PFSK-1 (cell line): ENCODE results near the gene SDCCAG8.

Experiments
- FOXP2 ChIP-seq: optimal IDR thresholded peaks from 2 replicates; pipeline ENCODE3; 2011; ENCODE audit warnings: borderline replicate concordance, control low read depth, inconsistent platforms; ENCODE audit not compliant: insufficient read depth; ENCODE audit errors: extremely low read length, extremely low read depth
- POLR2AphosphoS5 ChIP-seq: IDR thresholded peaks from 2 replicates; pipeline ENCODE4 v1.6.1; 2012; ENCODE audit warnings: low read depth, mild to moderate bottlenecking, control low read depth, low read length, moderate library complexity
- REST ChIP-seq, 2 experiments: IDR thresholded peaks; 2 replicates each; pipeline versions ENCODE4 v1.6.1 to v1.8.0; 2011 to 2012; ENCODE audit warnings: low read depth in 2 of 2, low read length in 2 of 2, control low read depth in 1 of 2, inconsistent platforms in 1 of 2, mild to moderate bottlenecking in 1 of 2, moderate library complexity in 1 of 2; ENCODE audit not compliant: insufficient read depth in 1 of 2
- SIN3A ChIP-seq: IDR thresholded peaks from 2 replicates; pipeline ENCODE4 v1.6.1; 2012; ENCODE audit warnings: mild to moderate bottlenecking, low read length, moderate library complexity, borderline replicate concordance; ENCODE audit not compliant: insufficient read depth
- TAF1 ChIP-seq: IDR thresholded peaks from 2 replicates; pipeline ENCODE4 v1.6.1; 2012; ENCODE audit warnings: low read length, control low read depth, borderline replicate concordance; ENCODE audit not compliant: insufficient read depth

Gene SDCCAG8

GRCh38 chr1:243256590-243256989 is 749 bp downstream of the SDCCAG8 start:
- TF ChIP-seq SIN3A: no peak
- no peak for TF ChIP-seq TAF1
- no peak for TF ChIP-seq POLR2AphosphoS5
- TF ChIP-seq REST (IDR thresholded peaks at IDR 0.05; ENCODE audit: insufficient read depth in 1 of 2, low read depth in 2 of 2, low read length in 2 of 2): no peak
- TF ChIP-seq FOXP2: no peak

- TF ChIP-seq FOXP2: no peak
- TF ChIP-seq POLR2AphosphoS5: no peak
These were observed 1.3 kb downstream of the SDCCAG8 start for GRCh38 chr1:243257189-243257588.

GRCh38 chr1:243258731-243259130 is 2.9 kb downstream of the SDCCAG8 start:
- no peak for TF ChIP-seq REST (IDR thresholded peaks at IDR 0.05; ENCODE audit: insufficient read depth in 1 of 2, low read depth in 2 of 2, low read length in 2 of 2)
- no peak for TF ChIP-seq SIN3A
- no peak for TF ChIP-seq POLR2AphosphoS5
- no peak for TF ChIP-seq FOXP2
- no peak for TF ChIP-seq TAF1

- TF ChIP-seq POLR2AphosphoS5 (no peak), TAF1 (no peak), SIN3A (no peak), FOXP2 (no peak), REST (IDR thresholded peaks at IDR 0.05; ENCODE audit: insufficient read depth in 1 of 2, low read depth in 2 of 2, low read length in 2 of 2) (no peak)
These were observed 4.5 kb downstream of the SDCCAG8 start for GRCh38 chr1:243260221-243260880.

- TF ChIP-seq FOXP2 (no peak), POLR2AphosphoS5 (no peak), REST (IDR thresholded peaks at IDR 0.05; ENCODE audit: insufficient read depth in 1 of 2, low read depth in 2 of 2, low read length in 2 of 2) (no peak), TAF1 (no peak), SIN3A (no peak)
These were observed 5.5 kb downstream of the SDCCAG8 start for GRCh38 chr1:243261390-243261789.
